Peyer's patch (tissue), 4 donors: ENCODE results near the gene RHAG. TPM values are rescaled to one million over a fixed set of nuclear protein-coding genes. Genes with fewer than 3 reads are reported as not detected.

ENCODE experiments used
- DNase-seq, 3 donors: peaks; one replicate each; pipeline ENCODE4 v3.0.0-alpha.2; 2017 to 2019
- H3K27ac ChIP-seq, 4 donors: fragments of 200-600 bp; sonication (generic); one replicate each; pipeline ENCODE4 v1.5.1; 2016 to 2019
- H3K27me3 ChIP-seq, 2 donors: fragments of 200-600 bp; sonication (generic); one replicate each; pipeline ENCODE4 v1.5.1; 2019
- H3K36me3 ChIP-seq, 3 donors: fragments of 200-600 bp; sonication (generic); one replicate each; pipeline ENCODE4 v1.5.1; 2016 to 2019
- H3K4me1 ChIP-seq, 4 donors: fragments of 200-600 bp; sonication (generic); one replicate each; pipeline ENCODE4 v1.5.1; 2016 to 2019
- H3K4me3 ChIP-seq, 4 donors: fragments of 200-600 bp; sonication (generic); 1 replicate in 3 of 4; 2 replicates in 1 of 4; pipeline ENCODE4 v1.5.1; 2016 to 2019; ENCODE audit warnings: mild to moderate bottlenecking in 1 of 4
- H3K9me3 ChIP-seq, 4 donors: fragments of 200-600 bp; sonication (generic); one replicate each; pipeline ENCODE4 v1.5.1; 2016 to 2019; ENCODE audit warnings: mild to moderate bottlenecking in 1 of 4
- CTCF ChIP-seq, 6 experiments: fragments of 450-650 bp in 4 of 6; fragments of 200-600 bp in 2 of 6; sonication (generic) in 1 of 6; IDR thresholded peaks; one replicate each; pipeline ENCODE4 v1.5.1; 2017 to 2019; ENCODE audit warnings: antibody characterized with exemption in 6 of 6, mild to moderate bottlenecking in 3 of 6, moderate library complexity in 1 of 6
- POLR2A ChIP-seq, 2 donors: fragments of 450-650 bp; IDR thresholded peaks; one replicate each; pipeline ENCODE4 v1.5.1; 2017; ENCODE audit warnings: antibody characterized with exemption in 2 of 2, mild to moderate bottlenecking in 2 of 2, moderate library complexity in 2 of 2
- total RNA-seq, 4 donors: library from RNA; depleted of rRNA; stranded (reverse); fragments of >200 nt; gene quantifications; one replicate each; pipeline ENCODE4 v1.1.0, GENCODE V29; 2016

RHAG gene
- total RNA-seq, 4 donors from 2014 or later: not detected

GRCh38 chr6:49646130-49646824 lies 9.6 kb upstream of the RHAG start:
- H3K4me1 ChIP-seq: no peaks in the 10 kb centered on the region
- H3K9me3 ChIP-seq: no peaks in the 10 kb centered on the region
- no peak for DNase-seq
- no peaks in the 10 kb centered on the region for H3K36me3 ChIP-seq
- no peak overlapping the region for H3K4me3 ChIP-seq
- H3K27ac ChIP-seq: no peak overlapping the region
- no peak for TF ChIP-seq CTCF (IDR thresholded peaks at IDR 0.05)
- TF ChIP-seq POLR2A (IDR thresholded peaks at IDR 0.05): no peak
- no peaks in the 10 kb centered on the region for H3K27me3 ChIP-seq

DNA sequence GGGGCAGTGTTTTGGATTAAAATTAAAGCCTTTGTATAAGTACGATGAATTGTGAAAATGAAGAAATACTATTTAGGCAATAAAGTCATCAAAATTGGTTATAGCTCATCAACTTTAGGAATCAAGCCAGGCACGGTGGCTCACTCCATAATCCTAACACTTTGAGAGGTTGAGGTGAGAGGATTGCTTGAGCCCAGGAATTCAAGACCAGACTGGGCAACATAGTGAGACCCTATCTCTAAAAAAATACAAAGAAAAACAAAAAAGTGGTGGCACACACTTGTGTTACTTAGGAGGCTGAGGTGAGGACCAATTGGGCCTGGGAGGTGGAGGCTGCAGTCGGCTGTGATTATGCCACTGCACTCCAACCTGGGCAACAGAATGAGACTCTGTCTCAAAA lies 8.5 kb upstream of the RHAG start:
- TF ChIP-seq CTCF (IDR thresholded peaks at IDR 0.05): no peak
- no peak for TF ChIP-seq POLR2A (IDR thresholded peaks at IDR 0.05)
- Histone ChIP-seq H3K4me1 (no peaks in the 10 kb centered on the region), H3K27me3 (no peaks in the 10 kb centered on the region), H3K4me3 (no peak overlapping the region), H3K27ac (no peak overlapping the region), H3K9me3 (no peaks in the 10 kb centered on the region), H3K36me3 (no peaks in the 10 kb centered on the region)
- no peak for DNase-seq

DNA sequence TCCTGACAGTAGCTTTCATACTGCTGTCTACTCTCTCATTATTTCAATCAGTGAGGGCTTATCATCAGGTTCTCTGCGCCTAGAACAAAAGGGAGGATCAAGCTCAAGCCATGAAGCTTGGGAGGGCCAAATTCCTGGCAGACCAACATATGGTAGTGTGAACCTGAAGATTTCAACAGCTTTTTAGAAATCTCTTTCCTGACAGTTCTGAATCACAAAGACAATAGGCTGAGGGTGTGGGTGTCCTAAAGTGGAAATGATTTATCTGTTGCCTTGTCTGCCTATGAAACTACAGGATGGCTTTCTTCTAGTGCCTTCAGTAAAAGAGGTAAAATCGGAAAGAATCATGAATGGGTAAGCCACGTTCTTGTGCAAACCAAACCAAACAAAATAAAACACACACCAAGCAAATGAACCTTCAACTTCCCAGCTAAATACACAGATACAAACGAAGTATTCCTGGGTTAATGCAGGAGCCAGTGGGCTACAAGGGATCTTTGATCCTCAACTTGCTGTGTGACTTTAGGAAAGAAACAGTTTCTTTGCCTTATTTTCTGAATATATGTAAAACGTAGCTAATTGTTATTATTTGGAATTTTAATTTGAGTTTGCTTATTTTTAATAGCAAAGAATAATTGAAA lies 2.7 kb upstream of the RHAG start:
- H3K4me3 ChIP-seq: no peak overlapping the region
- DNase-seq: no peak
- no peaks in the 10 kb centered on the region for H3K4me1 ChIP-seq
- H3K27me3 ChIP-seq: no peaks in the 10 kb centered on the region
- H3K36me3 ChIP-seq: no peaks in the 10 kb centered on the region
- no peaks in the 10 kb centered on the region for H3K9me3 ChIP-seq
- TF ChIP-seq POLR2A (IDR thresholded peaks at IDR 0.05) (no peak), CTCF (IDR thresholded peaks at IDR 0.05) (no peak)
- no peak overlapping the region for H3K27ac ChIP-seq

DNA sequence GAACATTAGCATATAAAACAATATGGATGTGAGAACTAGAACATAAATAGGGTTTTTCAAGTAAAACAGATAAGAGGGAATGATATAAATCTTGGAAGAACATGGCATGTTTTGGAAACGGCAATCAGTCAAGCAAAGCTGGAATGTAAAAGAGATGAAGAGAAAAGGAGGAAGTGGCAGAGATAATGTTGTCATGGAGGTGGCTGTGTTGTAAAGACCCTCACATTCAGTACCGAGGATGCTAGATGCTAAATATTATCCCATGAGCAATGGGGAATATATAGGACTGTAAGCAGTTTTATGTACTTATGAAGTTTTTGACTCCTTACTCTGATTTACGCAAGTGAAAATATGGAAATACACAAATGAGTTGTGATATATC lies 702 bp upstream of the RHAG start:
- DNase-seq: no peak
- Histone ChIP-seq H3K27me3 (no peaks in the 10 kb centered on the region), H3K36me3 (no peaks in the 10 kb centered on the region), H3K9me3 (no peaks in the 10 kb centered on the region), H3K4me1 (no peaks in the 10 kb centered on the region), H3K4me3 (no peak overlapping the region), H3K27ac (no peak overlapping the region)
- no peak for TF ChIP-seq CTCF (IDR thresholded peaks at IDR 0.05)
- no peak for TF ChIP-seq POLR2A (IDR thresholded peaks at IDR 0.05)

GRCh38 chr6:49635978-49636712 lies 494 bp downstream of the RHAG start:
- H3K9me3 ChIP-seq: no peaks in the 10 kb centered on the region
- H3K27me3 ChIP-seq: no peaks in the 10 kb centered on the region
- no peak for DNase-seq
- TF ChIP-seq CTCF (IDR thresholded peaks at IDR 0.05): no peak
- TF ChIP-seq POLR2A (IDR thresholded peaks at IDR 0.05): no peak
- no peak overlapping the region for H3K27ac ChIP-seq
- no peaks in the 10 kb centered on the region for H3K36me3 ChIP-seq
- H3K4me3 ChIP-seq: no peak overlapping the region
- no peaks in the 10 kb centered on the region for H3K4me1 ChIP-seq
